RWPE1 (cell line): ENCODE data around the gene MYRIP.

Experiments used
- CTCF ChIA-PET: fragments of 350-600 bp; sonication (Branson Sonifier 250); formaldehyde crosslinking; extraction: SDS; loops from one replicate; lab custom pipeline; 2021; lab: Yijun Ruan, JAX
- POLR2A ChIA-PET: fragments of 400-600 bp; formaldehyde crosslinking; extraction: SDS; loops from one replicate; lab custom pipeline; 2020; ENCODE audit warnings: antibody characterized with exemption; ENCODE audit not compliant: low non-redundant PET; lab: Yijun Ruan, JAX
- DNase-seq: peaks from one replicate; pipeline ENCODE4 v3.0.0; 2012; ENCODE audit warnings: low spot score
- H3K27ac ChIP-seq: fragments of 450-650 bp; 2 replicates; pipeline ENCODE4 v1.5.1; 2017
- CTCF ChIP-seq: fragments of 450-650 bp; conservative IDR thresholded peaks from 2 replicates; pipeline ENCODE4 v1.5.1; 2017; ENCODE audit warnings: low read depth, mild to moderate bottlenecking

The MYRIP gene

GRCh38 chr3:40216471-40216870 lies 407.1 kb downstream of the MYRIP start:
- CTCF ChIA-PET: no interaction called here
- POLR2A ChIA-PET: no interaction called here
- DNase-seq: no peak

GRCh38 chr3:40223856-40224255 lies 414.4 kb downstream of the MYRIP start:
- ChIA-PET POLR2A (no interaction called here), CTCF (no interaction called here)
- H3K27ac ChIP-seq: no peak overlapping the region
- TF ChIP-seq CTCF: no peak
- no peak for DNase-seq

More at GRCh38 chr3:40216471-40216870, 407.1 kb downstream of the MYRIP start:
- no peak for TF ChIP-seq CTCF
- no peak overlapping the region for H3K27ac ChIP-seq

GRCh38 chr3:40224796-40225515 lies 415.5 kb downstream of the MYRIP start:
- TF ChIP-seq CTCF: no peak
- H3K27ac ChIP-seq: no peak overlapping the region
- POLR2A ChIA-PET: no interaction called here
- DNase-seq: no peak
- CTCF ChIA-PET: no interaction called here

GRCh38 chr3:40226636-40227035 lies 417.2 kb downstream of the MYRIP start:
- no peak overlapping the region for H3K27ac ChIP-seq
- DNase-seq: no peak
- no peak for TF ChIP-seq CTCF
- ChIA-PET POLR2A (no interaction called here), CTCF (no interaction called here)

- no peak overlapping the region for H3K27ac ChIP-seq
- ChIA-PET CTCF (no interaction called here), POLR2A (no interaction called here)
- no peak for TF ChIP-seq CTCF
- no peak for DNase-seq
These were observed 419.5 kb downstream of the MYRIP start for GRCh38 chr3:40228792-40229350.

- no peak for TF ChIP-seq CTCF
- H3K27ac ChIP-seq: no peak overlapping the region
- POLR2A ChIA-PET: no interaction called here
- DNase-seq: no peak
- CTCF ChIA-PET: no interaction called here
These were observed 420.0 kb downstream of the MYRIP start for GRCh38 chr3:40229386-40229785.
